Endothelial cell (in vitro differentiated cells): ENCODE results near the gene ATP6V1B1. TPM values are rescaled to one million over a fixed set of nuclear protein-coding genes. Genes with fewer than 3 reads are reported as not detected.
A peak's percentile ranks its signal among the peaks of the same experiment; 100 is the strongest.

ENCODE experiments used
- DNase-seq: peaks from one replicate; pipeline ENCODE4 v3.0.0; 2021; ENCODE audit warnings: low spot score
- H3K27ac Mint-ChIP-seq: one replicate; pipeline ENCODE4 v1.8.0; 2021; ENCODE audit warnings: mixed read lengths, inconsistent platforms; ENCODE audit not compliant: unreplicated experiment
- H3K27me3 Mint-ChIP-seq: one replicate; pipeline ENCODE4 v1.8.0; 2021; ENCODE audit warnings: mild to moderate bottlenecking, moderate library complexity, mixed read lengths, inconsistent platforms; ENCODE audit not compliant: unreplicated experiment
- H3K36me3 Mint-ChIP-seq: one replicate; pipeline ENCODE4 v1.8.0; 2021; ENCODE audit warnings: mild to moderate bottlenecking, low read depth, mixed read lengths, inconsistent platforms; ENCODE audit not compliant: unreplicated experiment
- H3K4me1 Mint-ChIP-seq: one replicate; pipeline ENCODE4 v1.8.0; 2021; ENCODE audit warnings: mild to moderate bottlenecking, mixed read lengths, inconsistent platforms; ENCODE audit not compliant: unreplicated experiment
- H3K4me3 Mint-ChIP-seq: one replicate; pipeline ENCODE4 v1.8.0; 2021; ENCODE audit warnings: mild to moderate bottlenecking, mixed read lengths, inconsistent platforms; ENCODE audit not compliant: unreplicated experiment
- H3K9me3 Mint-ChIP-seq: one replicate; pipeline ENCODE4 v1.8.0; 2021; ENCODE audit warnings: mixed read lengths, inconsistent platforms; ENCODE audit not compliant: unreplicated experiment
- total RNA-seq: library from RNA; stranded (reverse); fragmentation: NEBNext Ultra II Directional; extraction: Animal tissue kit (Norgen Biotek cat#: 25700); gene quantifications from one replicate; pipeline ENCODE4 v1.2.1, GENCODE V29; 2021; ENCODE audit not compliant: unreplicated experiment
- TF ChIP-seq, protein P1 (sequence below): fragments of 200-600 bp; sonication (generic); IDR thresholded peaks from one replicate; pipeline ENCODE4 v1.5.0; 2021; ENCODE audit warnings: antibody characterized with exemption; ENCODE audit not compliant: unreplicated experiment

The ATP6V1B1 gene
- total RNA-seq, 1 donor from 2014 or later = not detected

- H3K36me3 Mint-ChIP-seq = peaks cover 6% of the 10 kb centered on the region
- DNase-seq = no peak
- H3K4me3 Mint-ChIP-seq = peak overlapping the region; percentile 56
- H3K9me3 Mint-ChIP-seq = no peaks in the 10 kb centered on the region
- H3K27ac Mint-ChIP-seq = no peak overlapping the region
- peaks cover 23% of the 10 kb centered on the region for H3K4me1 Mint-ChIP-seq
- TF ChIP-seq, protein P1, sequence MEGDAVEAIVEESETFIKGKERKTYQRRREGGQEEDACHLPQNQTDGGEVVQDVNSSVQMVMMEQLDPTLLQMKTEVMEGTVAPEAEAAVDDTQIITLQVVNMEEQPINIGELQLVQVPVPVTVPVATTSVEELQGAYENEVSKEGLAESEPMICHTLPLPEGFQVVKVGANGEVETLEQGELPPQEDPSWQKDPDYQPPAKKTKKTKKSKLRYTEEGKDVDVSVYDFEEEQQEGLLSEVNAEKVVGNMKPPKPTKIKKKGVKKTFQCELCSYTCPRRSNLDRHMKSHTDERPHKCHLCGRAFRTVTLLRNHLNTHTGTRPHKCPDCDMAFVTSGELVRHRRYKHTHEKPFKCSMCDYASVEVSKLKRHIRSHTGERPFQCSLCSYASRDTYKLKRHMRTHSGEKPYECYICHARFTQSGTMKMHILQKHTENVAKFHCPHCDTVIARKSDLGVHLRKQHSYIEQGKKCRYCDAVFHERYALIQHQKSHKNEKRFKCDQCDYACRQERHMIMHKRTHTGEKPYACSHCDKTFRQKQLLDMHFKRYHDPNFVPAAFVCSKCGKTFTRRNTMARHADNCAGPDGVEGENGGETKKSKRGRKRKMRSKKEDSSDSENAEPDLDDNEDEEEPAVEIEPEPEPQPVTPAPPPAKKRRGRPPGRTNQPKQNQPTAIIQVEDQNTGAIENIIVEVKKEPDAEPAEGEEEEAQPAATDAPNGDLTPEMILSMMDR = no peak
- H3K27me3 Mint-ChIP-seq = peaks cover 43% of the 10 kb centered on the region
Measured at GRCh38 chr2:70906439-70907005, 29.2 kb upstream of the ATP6V1B1 start.

DNA sequence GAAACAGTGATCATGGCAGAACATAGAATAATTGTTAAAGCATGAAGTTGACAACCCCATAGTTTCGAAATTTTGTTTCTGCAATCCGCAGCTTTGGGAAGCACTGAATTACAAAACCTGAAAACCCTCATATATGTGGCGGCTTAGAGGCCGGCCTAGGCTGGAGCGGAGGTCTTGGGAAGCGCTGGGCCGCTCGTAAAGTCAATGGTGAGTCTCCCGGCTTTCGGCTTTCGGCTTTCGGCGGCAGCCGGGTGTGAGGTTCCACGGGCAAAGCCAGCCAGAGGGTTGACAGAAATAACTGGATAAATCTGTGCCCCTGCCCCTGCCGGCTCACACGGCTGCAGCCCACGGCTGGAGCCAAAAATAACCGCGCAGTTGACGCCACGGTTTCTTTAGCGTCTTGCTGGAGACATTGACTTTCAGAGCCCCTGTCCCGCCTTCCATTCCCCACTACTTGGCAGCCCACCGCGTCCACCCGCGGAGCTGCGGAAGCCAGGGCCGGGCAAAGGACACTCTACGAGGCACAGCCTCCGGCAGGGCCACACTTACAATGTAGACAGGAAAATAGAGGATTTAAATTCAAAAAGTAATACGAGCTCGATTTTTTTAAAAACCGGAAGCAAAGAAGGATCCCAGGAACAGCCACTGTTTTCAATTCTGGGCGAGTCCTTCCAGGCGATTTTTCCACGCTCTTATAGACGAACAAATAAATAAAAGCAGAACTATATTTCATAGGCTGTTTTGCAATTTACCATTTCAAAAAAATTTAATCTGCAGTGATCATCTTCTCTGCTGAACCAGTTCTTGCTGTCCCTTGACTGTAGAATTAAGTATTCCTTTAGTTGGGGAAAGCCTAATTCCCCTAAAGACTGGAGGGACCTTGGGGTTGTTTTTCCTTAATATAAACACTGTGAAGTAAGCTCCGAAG is 28.3 kb upstream of the ATP6V1B1 start:
- H3K27ac Mint-ChIP-seq = no peak overlapping the region
- H3K9me3 Mint-ChIP-seq = no peaks in the 10 kb centered on the region
- H3K27me3 Mint-ChIP-seq = peaks cover 38% of the 10 kb centered on the region
- TF ChIP-seq, protein P1 = no peak
- H3K4me1 Mint-ChIP-seq = peaks cover 17% of the 10 kb centered on the region
- no peak for DNase-seq
- peaks cover 2% of the 10 kb centered on the region for H3K36me3 Mint-ChIP-seq
- H3K4me3 Mint-ChIP-seq = peak overlapping the region; percentile 79

- Mint-ChIP-seq H3K27me3 (no peaks in the 10 kb centered on the region), H3K9me3 (no peaks in the 10 kb centered on the region), H3K4me1 (peaks cover 6% of the 10 kb centered on the region), H3K27ac (no peak overlapping the region), H3K36me3 (no peaks in the 10 kb centered on the region), H3K4me3 (no peak overlapping the region)
- TF ChIP-seq, protein P1 = no peak
- DNase-seq = no peak
Measured at GRCh38 chr2:70916291-70916690, 19.4 kb upstream of the ATP6V1B1 start.

- peaks cover 22% of the 10 kb centered on the region for H3K4me1 Mint-ChIP-seq
- no peak overlapping the region for H3K4me3 Mint-ChIP-seq
- DNase-seq = no peak
- TF ChIP-seq, protein P1 = no peak
- H3K9me3 Mint-ChIP-seq = no peaks in the 10 kb centered on the region
- peaks cover under 1% of the 10 kb centered on the region for H3K36me3 Mint-ChIP-seq
- peaks cover 5% of the 10 kb centered on the region for H3K27me3 Mint-ChIP-seq
- no peak overlapping the region for H3K27ac Mint-ChIP-seq
Measured at GRCh38 chr2:70918016-70918415, 17.7 kb upstream of the ATP6V1B1 start.
